Neuron (in vitro differentiated cells): ENCODE measurements around the gene IL2RA.
"Not testable (repeated sequence)": the region's sequence is repeated elsewhere in the genome, so short reads cannot be mapped to it uniquely, and the experiment has no call there.

Source experiments
- H2AFZ ChIP-seq: one replicate; pipeline ENCODE4 v1.6.1; 2013; ENCODE audit warnings: low read depth, mild to moderate bottlenecking, inconsistent platforms, low read length, moderate library complexity
- H3K27me3 ChIP-seq: one replicate; pipeline ENCODE4 v1.6.1; 2013; ENCODE audit warnings: low read length; ENCODE audit not compliant: insufficient read depth
- H3K36me3 ChIP-seq: one replicate; pipeline ENCODE4 v1.6.1; 2013; ENCODE audit warnings: low read length; ENCODE audit not compliant: insufficient read depth
- H3K4me1 ChIP-seq: one replicate; pipeline ENCODE4 v1.6.1; 2013; ENCODE audit warnings: low read length; ENCODE audit not compliant: insufficient read depth
- H3K4me3 ChIP-seq: 2 replicates; pipeline ENCODE4 v1.5.1; 2013; ENCODE audit warnings: mild to moderate bottlenecking, low read length, moderate library complexity
- H3K9me3 ChIP-seq: one replicate; pipeline ENCODE4 v1.6.1; 2013; ENCODE audit warnings: low read length

IL2RA gene

DNA sequence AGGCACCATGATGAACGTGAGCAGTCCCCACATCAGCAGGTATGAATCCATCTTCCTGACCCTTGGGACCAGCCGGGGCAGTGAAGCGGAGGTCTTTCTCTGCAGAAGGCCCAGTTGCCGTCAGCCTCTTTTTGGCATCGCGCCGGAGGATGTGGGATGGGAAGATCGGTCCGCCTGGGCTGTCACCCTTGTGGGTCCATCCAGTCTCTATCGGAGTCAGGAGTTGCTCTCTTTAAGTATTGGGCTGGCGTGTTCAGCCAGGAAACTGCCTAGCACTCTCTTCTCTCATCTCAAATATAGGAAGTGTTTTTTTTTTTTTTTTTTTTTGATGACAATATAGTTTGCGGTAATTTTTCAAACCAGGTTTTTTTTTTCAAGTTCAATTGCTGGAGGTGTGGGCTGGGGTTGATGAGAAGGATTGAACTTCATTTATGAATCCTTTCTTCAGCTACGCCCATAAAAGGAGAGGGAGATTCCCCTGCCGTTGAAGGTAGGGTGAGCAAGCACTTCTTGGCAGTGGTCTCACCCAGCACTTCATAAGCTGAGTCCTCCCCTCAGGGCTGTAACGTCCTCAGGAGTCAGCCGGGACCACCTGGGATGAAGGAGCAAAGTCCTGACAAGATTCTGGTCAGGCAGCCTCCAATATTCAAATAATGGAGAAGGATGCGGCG lies at the start of gene IL2RA:
TSS of gene IL2RA (minus strand) at position 267 of the 671 bp plus-strand sequence. CDS start at position 51, 216 bp downstream.
- Histone ChIP-seq H3K4me1 (no peaks in the 10 kb centered on the region), H3K9me3 (no peaks in the 10 kb centered on the region), H2AFZ (no peak within 1 kb of the TSS), H3K4me3 (no peak within 1 kb of the TSS), H3K36me3 (no peaks in the 10 kb centered on the region), H3K27me3 (peaks cover 5% of the 10 kb centered on the region)

GRCh38 chr10:6110136-6110535 lies 48.0 kb upstream of the IL2RA start:
- no peak overlapping the region for H3K4me3 ChIP-seq
- H3K36me3 ChIP-seq = peaks cover 90% of the 10 kb centered on the region

DNA sequence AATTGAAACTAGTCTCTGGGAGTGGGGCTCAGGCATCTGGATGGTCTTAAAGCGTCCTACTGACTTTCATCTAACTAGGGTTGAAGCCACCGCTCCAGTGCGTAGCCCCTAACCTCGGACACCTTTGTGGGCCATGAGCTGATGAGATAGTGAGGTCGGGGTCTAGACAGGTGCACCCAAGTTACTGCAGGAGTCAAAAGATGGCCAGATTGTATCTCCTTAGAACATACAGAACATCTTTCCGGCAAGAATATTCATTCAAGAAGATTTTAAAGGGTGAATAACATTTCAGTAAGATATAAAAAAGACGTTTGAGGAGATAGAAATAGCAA lies 47.2 kb upstream of the IL2RA start:
- H2AFZ ChIP-seq = no peak overlapping the region
- H3K36me3 ChIP-seq = peaks cover 89% of the 10 kb centered on the region
- H3K27me3 ChIP-seq = no peaks in the 10 kb centered on the region
- H3K4me3 ChIP-seq = no peak overlapping the region
- no peaks in the 10 kb centered on the region for H3K9me3 ChIP-seq
- H3K4me1 ChIP-seq = no peaks in the 10 kb centered on the region

More at GRCh38 chr10:6110136-6110535, 48.0 kb upstream of the IL2RA start:
- Histone ChIP-seq H2AFZ (no peak overlapping the region), H3K27me3 (no peaks in the 10 kb centered on the region), H3K4me1 (no peaks in the 10 kb centered on the region), H3K9me3 (no peaks in the 10 kb centered on the region)

GRCh38 chr10:6108631-6109443 lies 46.7 kb upstream of the IL2RA start:
- H3K9me3 ChIP-seq = no peaks in the 10 kb centered on the region
- H3K36me3 ChIP-seq = peaks cover 85% of the 10 kb centered on the region
- no peaks in the 10 kb centered on the region for H3K27me3 ChIP-seq
- no peak overlapping the region for H2AFZ ChIP-seq
- no peak overlapping the region for H3K4me3 ChIP-seq
- no peaks in the 10 kb centered on the region for H3K4me1 ChIP-seq

GRCh38 chr10:6108072-6108471 lies 45.9 kb upstream of the IL2RA start:
- H3K27me3 ChIP-seq = no peaks in the 10 kb centered on the region
- no peaks in the 10 kb centered on the region for H3K4me1 ChIP-seq
- no peaks in the 10 kb centered on the region for H3K9me3 ChIP-seq
- H2AFZ ChIP-seq = no peak overlapping the region
- peaks cover 84% of the 10 kb centered on the region for H3K36me3 ChIP-seq
- H3K4me3 ChIP-seq = no peak overlapping the region

DNA sequence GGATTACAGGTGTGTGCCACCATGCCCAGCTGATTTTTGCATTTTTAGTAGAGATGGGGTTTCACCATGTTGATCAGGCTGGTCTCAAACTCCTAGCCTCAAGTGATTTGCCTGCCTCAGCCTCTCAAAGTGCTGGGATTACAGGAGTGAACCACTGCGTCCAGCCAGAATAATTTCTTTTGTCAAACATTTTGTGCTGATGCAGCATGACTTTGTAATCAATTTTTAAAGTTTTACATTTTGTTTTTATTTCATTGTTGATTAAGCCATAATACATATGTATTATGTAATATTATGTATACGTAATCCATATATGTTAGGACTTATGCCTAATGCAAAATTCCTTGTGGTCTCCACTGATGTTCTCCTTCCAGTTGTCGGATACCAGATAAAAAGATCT lies 45.4 kb upstream of the IL2RA start:
- H3K4me3 ChIP-seq, H3K27me3 ChIP-seq, H3K9me3 ChIP-seq, H3K4me1 ChIP-seq, H2AFZ ChIP-seq: not testable (repeated sequence)
- H3K36me3 ChIP-seq = peaks cover 84% of the 10 kb centered on the region

DNA sequence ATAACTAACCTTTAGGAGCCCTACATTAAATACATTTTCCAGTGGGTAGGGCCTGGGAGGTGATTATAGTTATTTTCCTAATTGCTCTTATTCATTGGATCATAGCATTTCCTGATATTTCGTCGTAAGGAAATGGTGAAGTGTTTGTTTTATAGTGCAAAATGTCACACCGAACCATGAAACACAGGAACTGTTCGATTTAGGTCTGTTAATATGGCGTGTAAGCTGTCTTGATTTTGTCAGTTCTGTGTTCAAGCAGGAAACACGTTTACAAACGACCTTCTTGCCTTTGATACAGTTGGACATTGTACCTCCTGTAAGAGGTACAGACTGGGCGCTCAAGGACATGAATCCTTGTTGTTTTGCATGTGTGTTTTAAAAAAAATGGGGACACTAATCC lies 41.4 kb upstream of the IL2RA start:
- Histone ChIP-seq H3K27me3 (no peaks in the 10 kb centered on the region), H3K4me1 (no peaks in the 10 kb centered on the region), H3K4me3 (no peak overlapping the region), H2AFZ (no peak overlapping the region), H3K9me3 (no peaks in the 10 kb centered on the region), H3K36me3 (peaks cover 75% of the 10 kb centered on the region)

DNA sequence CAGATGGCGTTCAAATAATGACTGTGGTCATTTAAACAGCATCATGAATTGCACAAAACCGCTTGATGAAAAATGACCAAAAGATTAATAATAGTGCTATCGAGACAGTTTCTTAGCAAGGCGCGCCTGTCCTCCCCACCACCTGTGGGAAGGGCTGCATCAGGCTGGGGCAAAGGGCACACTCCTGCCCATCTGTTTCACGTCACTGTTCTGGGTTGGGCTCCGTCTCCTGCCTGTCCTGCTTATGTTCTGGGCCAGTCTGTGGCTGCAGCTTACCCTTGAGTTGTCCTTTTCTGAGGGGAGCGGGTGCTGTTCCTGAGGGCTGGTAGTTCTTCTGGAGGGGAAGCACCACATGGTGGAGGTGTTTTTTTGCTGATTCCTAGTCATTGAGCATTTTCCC lies 40.0 kb upstream of the IL2RA start:
- Histone ChIP-seq H3K27me3 (no peaks in the 10 kb centered on the region), H3K36me3 (peaks cover 79% of the 10 kb centered on the region), H3K9me3 (no peaks in the 10 kb centered on the region), H3K4me3 (no peak overlapping the region), H2AFZ (no peak overlapping the region), H3K4me1 (no peaks in the 10 kb centered on the region)

DNA sequence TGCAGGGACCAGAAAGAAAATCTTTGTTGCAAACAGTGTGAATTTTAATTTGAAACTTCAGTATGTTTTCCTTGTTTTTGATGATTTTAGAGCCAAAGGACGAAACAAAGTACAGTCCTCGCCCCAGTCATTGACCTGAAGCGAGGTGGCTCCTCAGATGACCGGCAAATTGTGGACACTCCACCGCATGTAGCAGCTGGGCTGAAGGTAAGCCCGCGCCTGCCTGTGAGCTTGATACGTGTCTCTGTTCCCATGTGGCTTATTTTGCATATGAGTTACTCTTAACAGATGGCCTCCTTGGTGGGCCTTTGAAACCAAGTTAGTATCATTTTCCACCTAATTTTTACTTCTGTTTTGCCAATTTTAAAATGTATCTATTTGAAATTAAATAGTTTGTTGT lies 39.0 kb upstream of the IL2RA start:
- H3K9me3 ChIP-seq = no peaks in the 10 kb centered on the region
- no peaks in the 10 kb centered on the region for H3K4me1 ChIP-seq
- H2AFZ ChIP-seq = no peak overlapping the region
- H3K27me3 ChIP-seq = no peaks in the 10 kb centered on the region
- peaks cover 74% of the 10 kb centered on the region for H3K36me3 ChIP-seq
- no peak overlapping the region for H3K4me3 ChIP-seq

DNA sequence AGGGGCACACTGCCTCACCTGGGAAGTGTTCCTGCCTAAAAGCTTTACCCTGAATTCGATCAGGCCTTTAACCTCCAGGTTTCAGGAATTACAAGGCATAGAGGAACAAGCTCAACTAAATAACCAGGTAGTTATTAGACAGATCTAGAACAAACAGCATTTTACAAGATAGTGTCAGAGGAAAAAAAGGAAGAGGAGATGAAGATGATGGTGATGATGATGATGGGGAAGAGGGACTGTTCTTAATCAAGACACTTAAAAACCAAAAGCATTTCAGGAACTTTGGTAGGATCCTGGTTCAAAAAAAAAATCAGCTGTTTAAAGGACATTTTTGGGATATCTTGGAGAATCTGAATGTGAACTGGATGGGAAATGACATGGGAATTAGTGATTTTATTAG lies 38.2 kb upstream of the IL2RA start:
- Histone ChIP-seq H3K4me3 (no peak overlapping the region), H3K36me3 (peaks cover 69% of the 10 kb centered on the region), H3K27me3 (no peaks in the 10 kb centered on the region), H3K4me1 (no peaks in the 10 kb centered on the region), H2AFZ (no peak overlapping the region), H3K9me3 (no peaks in the 10 kb centered on the region)

GRCh38 chr10:6098156-6098555 lies 36.0 kb upstream of the IL2RA start:
- Histone ChIP-seq H3K27me3 (no peaks in the 10 kb centered on the region), H3K4me1 (no peaks in the 10 kb centered on the region), H3K36me3 (peaks cover 52% of the 10 kb centered on the region), H2AFZ (no peak overlapping the region), H3K4me3 (no peak overlapping the region), H3K9me3 (no peaks in the 10 kb centered on the region)

GRCh38 chr10:6097063-6097462 lies 34.9 kb upstream of the IL2RA start:
- Histone ChIP-seq H3K4me1 (no peaks in the 10 kb centered on the region), H3K4me3 (no peak overlapping the region), H3K9me3 (no peaks in the 10 kb centered on the region), H3K36me3 (peaks cover 41% of the 10 kb centered on the region), H2AFZ (no peak overlapping the region), H3K27me3 (no peaks in the 10 kb centered on the region)

GRCh38 chr10:6095810-6096570 lies 33.8 kb upstream of the IL2RA start:
- Histone ChIP-seq H2AFZ (no peak overlapping the region), H3K27me3 (no peaks in the 10 kb centered on the region), H3K4me1 (peaks cover 10% of the 10 kb centered on the region), H3K9me3 (no peaks in the 10 kb centered on the region), H3K36me3 (peaks cover 31% of the 10 kb centered on the region), H3K4me3 (no peak overlapping the region)
